HepG2 (cell line): ENCODE measurements around the gene TMEM182. TPM values are rescaled to one million over a fixed set of nuclear protein-coding genes. Genes with fewer than 3 reads are reported as not detected.

Experiments used
- CEBPG ChIP-seq: IDR thresholded peaks from 2 replicates; pipeline ENCODE4 v1.6.1; 2016
- SIX1 ChIP-seq: sonication (generic); formaldehyde crosslinking; IDR thresholded peaks from 2 replicates; pipeline ENCODE4 v1.4.0; 2020; ENCODE audit warnings: missing genetic modification reagents, borderline replicate concordance
- ZNF547 ChIP-seq: sonication (generic); formaldehyde crosslinking; IDR thresholded peaks from 2 replicates; pipeline ENCODE4 v1.5.1; 2020; ENCODE audit warnings: mild to moderate bottlenecking, missing genetic modification reagents
- polyA plus RNA-seq, 8 experiments: library from polyadenylated mRNA; depleted of rRNA in 3 of 8; stranded (reverse) in 7 of 8; unstranded in 1 of 8; fragments of >200 nt; fragmentation: Illumina TruSeq in 4 of 8; extraction: Trizol in 4 of 8; gene quantifications; 2 replicates each; pipeline versions ENCODE4 v1.2.1 to v1.2.3, GENCODE V29; 2011 to 2016; ENCODE audit warnings: low read depth in 4 of 8, missing spikeins in 1 of 8, mixed read lengths in 1 of 8; ENCODE audit not compliant: insufficient read depth in 1 of 8
- total RNA-seq, 5 experiments: library from RNA; depleted of rRNA; stranded (reverse); fragments of >200 nt; fragmentation: Illumina TruSeq; extraction: Trizol; gene quantifications; 2 replicates each; pipeline ENCODE4 v1.2.3, GENCODE V29; 2016; ENCODE audit warnings: low read depth in 1 of 5
- TF ChIP-seq, protein P1 (sequence below): sonication (generic); formaldehyde crosslinking; IDR thresholded peaks from 2 replicates; pipeline ENCODE4 v1.5.0; 2020; ENCODE audit warnings: mild to moderate bottlenecking, missing genetic modification reagents, borderline replicate concordance
- TF ChIP-seq, protein P2 (sequence below): sonication (generic); formaldehyde crosslinking; IDR thresholded peaks from 2 replicates; pipeline ENCODE4 v1.4.0; 2020; ENCODE audit warnings: missing genetic modification reagents
- TF ChIP-seq, protein P3 (sequence below), 2 experiments: fragments of 450-650 bp in 1 of 2; sonication (generic) in 1 of 2; formaldehyde crosslinking in 1 of 2; IDR thresholded peaks; 2 replicates each; pipeline versions ENCODE4 v1.6.1 to v1.8.0; 2016 to 2022; ENCODE audit warnings: antibody characterized with exemption in 1 of 2, mild to moderate bottlenecking in 1 of 2, missing genetic modification reagents in 1 of 2

The TMEM182 gene
- total and polyA plus RNA-seq, 2 of the 13 experiments (the other 11 are each of a cell fraction or from before 2014, with no cell fraction given): 8.7 to 8.9 TPM

DNA sequence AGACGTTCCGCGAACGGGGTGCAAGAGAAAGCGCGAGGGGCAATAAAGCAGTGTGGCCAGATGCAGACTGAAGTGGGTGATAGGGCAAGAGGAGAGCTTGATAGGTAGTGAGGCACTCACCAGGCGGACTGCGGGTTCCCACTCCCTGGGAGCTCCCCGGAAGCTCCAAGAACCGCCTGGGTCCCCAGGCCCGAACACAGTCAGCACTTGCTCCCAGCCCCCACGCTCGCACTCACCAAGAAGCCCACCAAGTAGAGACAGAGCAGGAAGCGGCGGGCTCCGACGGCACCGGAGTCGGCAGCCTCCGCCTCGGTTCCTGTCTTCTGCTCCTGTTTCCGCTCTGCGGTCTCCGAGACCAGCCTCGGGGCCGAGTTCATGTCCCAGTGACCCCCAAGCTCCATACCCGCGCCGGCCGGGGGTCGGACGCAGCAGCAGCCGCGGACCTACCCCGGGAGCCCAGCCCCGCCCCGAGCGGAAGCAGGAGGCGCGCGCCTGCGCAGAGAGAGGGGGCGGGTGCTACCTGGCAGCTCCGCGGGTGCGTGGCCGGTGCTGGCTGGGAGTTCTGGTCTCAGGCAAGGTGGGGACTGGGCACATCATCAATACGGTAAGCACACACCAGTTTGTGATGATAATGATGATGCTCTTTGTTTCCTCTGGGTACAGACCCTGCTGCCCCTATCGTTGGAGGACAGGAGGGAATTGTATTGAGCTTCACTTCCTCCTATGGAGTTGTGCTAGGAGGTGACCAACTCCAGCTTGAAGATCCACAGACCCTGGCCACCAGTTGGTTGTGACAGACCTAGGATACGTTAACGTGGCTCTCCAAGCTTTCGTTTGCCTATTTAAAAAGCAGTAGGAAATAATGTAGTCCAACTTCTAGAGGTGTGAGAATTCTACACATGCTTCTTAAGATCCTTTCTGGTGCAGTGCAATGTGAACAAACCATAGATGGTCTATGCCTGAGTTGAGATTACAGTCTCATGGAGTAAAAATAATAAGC, 25.1 kb upstream of the TMEM182 start (continued):
- TF ChIP-seq, protein P1, sequence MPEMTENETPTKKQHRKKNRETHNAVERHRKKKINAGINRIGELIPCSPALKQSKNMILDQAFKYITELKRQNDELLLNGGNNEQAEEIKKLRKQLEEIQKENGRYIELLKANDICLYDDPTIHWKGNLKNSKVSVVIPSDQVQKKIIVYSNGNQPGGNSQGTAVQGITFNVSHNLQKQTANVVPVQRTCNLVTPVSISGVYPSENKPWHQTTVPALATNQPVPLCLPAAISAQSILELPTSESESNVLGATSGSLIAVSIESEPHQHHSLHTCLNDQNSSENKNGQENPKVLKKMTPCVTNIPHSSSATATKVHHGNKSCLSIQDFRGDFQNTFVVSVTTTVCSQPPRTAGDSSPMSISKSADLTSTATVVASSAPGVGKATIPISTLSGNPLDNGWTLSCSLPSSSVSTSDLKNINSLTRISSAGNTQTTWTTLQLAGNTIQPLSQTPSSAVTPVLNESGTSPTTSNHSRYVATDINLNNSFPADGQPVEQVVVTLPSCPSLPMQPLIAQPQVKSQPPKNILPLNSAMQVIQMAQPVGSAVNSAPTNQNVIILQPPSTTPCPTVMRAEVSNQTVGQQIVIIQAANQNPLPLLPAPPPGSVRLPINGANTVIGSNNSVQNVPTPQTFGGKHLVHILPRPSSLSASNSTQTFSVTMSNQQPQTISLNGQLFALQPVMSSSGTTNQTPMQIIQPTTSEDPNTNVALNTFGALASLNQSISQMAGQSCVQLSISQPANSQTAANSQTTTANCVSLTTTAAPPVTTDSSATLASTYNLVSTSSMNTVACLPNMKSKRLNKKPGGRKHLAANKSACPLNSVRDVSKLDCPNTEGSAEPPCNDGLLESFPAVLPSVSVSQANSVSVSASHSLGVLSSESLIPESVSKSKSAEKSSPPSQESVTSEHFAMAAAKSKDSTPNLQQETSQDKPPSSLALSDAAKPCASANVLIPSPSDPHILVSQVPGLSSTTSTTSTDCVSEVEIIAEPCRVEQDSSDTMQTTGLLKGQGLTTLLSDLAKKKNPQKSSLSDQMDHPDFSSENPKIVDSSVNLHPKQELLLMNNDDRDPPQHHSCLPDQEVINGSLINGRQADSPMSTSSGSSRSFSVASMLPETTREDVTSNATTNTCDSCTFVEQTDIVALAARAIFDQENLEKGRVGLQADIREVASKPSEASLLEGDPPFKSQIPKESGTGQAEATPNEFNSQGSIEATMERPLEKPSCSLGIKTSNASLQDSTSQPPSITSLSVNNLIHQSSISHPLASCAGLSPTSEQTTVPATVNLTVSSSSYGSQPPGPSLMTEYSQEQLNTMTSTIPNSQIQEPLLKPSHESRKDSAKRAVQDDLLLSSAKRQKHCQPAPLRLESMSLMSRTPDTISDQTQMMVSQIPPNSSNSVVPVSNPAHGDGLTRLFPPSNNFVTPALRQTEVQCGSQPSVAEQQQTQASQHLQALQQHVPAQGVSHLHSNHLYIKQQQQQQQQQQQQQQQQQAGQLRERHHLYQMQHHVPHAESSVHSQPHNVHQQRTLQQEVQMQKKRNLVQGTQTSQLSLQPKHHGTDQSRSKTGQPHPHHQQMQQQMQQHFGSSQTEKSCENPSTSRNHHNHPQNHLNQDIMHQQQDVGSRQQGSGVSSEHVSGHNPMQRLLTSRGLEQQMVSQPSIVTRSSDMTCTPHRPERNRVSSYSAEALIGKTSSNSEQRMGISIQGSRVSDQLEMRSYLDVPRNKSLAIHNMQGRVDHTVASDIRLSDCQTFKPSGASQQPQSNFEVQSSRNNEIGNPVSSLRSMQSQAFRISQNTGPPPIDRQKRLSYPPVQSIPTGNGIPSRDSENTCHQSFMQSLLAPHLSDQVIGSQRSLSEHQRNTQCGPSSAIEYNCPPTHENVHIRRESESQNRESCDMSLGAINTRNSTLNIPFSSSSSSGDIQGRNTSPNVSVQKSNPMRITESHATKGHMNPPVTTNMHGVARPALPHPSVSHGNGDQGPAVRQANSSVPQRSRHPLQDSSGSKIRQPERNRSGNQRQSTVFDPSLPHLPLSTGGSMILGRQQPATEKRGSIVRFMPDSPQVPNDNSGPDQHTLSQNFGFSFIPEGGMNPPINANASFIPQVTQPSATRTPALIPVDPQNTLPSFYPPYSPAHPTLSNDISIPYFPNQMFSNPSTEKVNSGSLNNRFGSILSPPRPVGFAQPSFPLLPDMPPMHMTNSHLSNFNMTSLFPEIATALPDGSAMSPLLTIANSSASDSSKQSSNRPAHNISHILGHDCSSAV (CRISPR knock-in tag): 0 out of 2 replicates have a peak, but pooled peaks have one; percentile 69
- TF ChIP-seq, protein P2, sequence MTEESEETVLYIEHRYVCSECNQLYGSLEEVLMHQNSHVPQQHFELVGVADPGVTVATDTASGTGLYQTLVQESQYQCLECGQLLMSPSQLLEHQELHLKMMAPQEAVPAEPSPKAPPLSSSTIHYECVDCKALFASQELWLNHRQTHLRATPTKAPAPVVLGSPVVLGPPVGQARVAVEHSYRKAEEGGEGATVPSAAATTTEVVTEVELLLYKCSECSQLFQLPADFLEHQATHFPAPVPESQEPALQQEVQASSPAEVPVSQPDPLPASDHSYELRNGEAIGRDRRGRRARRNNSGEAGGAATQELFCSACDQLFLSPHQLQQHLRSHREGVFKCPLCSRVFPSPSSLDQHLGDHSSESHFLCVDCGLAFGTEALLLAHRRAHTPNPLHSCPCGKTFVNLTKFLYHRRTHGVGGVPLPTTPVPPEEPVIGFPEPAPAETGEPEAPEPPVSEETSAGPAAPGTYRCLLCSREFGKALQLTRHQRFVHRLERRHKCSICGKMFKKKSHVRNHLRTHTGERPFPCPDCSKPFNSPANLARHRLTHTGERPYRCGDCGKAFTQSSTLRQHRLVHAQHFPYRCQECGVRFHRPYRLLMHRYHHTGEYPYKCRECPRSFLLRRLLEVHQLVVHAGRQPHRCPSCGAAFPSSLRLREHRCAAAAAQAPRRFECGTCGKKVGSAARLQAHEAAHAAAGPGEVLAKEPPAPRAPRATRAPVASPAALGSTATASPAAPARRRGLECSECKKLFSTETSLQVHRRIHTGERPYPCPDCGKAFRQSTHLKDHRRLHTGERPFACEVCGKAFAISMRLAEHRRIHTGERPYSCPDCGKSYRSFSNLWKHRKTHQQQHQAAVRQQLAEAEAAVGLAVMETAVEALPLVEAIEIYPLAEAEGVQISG (CRISPR knock-in tag): peak; percentile 65
- TF ChIP-seq, protein P3, sequence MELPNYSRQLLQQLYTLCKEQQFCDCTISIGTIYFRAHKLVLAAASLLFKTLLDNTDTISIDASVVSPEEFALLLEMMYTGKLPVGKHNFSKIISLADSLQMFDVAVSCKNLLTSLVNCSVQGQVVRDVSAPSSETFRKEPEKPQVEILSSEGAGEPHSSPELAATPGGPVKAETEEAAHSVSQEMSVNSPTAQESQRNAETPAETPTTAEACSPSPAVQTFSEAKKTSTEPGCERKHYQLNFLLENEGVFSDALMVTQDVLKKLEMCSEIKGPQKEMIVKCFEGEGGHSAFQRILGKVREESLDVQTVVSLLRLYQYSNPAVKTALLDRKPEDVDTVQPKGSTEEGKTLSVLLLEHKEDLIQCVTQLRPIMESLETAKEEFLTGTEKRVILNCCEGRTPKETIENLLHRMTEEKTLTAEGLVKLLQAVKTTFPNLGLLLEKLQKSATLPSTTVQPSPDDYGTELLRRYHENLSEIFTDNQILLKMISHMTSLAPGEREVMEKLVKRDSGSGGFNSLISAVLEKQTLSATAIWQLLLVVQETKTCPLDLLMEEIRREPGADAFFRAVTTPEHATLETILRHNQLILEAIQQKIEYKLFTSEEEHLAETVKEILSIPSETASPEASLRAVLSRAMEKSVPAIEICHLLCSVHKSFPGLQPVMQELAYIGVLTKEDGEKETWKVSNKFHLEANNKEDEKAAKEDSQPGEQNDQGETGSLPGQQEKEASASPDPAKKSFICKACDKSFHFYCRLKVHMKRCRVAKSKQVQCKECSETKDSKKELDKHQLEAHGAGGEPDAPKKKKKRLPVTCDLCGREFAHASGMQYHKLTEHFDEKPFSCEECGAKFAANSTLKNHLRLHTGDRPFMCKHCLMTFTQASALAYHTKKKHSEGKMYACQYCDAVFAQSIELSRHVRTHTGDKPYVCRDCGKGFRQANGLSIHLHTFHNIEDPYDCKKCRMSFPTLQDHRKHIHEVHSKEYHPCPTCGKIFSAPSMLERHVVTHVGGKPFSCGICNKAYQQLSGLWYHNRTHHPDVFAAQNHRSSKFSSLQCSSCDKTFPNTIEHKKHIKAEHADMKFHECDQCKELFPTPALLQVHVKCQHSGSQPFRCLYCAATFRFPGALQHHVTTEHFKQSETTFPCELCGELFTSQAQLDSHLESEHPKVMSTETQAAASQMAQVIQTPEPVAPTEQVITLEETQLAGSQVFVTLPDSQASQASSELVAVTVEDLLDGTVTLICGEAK (IDR thresholded peaks at IDR 0.05): no peak
- TF ChIP-seq, protein P3 (CRISPR knock-in tag; IDR thresholded peaks at IDR 0.05): peak; percentile 50
- TF ChIP-seq SIX1 (CRISPR knock-in tag): 0 out of 2 replicates have a peak, but pooled peaks have one; percentile 31
- TF ChIP-seq CEBPG (CRISPR knock-in tag): no peak
- peak; percentile 92 for TF ChIP-seq ZNF547 (CRISPR knock-in tag)
